ENCODE results near the gene SLC30A9.

Gene SLC30A9

DNA sequence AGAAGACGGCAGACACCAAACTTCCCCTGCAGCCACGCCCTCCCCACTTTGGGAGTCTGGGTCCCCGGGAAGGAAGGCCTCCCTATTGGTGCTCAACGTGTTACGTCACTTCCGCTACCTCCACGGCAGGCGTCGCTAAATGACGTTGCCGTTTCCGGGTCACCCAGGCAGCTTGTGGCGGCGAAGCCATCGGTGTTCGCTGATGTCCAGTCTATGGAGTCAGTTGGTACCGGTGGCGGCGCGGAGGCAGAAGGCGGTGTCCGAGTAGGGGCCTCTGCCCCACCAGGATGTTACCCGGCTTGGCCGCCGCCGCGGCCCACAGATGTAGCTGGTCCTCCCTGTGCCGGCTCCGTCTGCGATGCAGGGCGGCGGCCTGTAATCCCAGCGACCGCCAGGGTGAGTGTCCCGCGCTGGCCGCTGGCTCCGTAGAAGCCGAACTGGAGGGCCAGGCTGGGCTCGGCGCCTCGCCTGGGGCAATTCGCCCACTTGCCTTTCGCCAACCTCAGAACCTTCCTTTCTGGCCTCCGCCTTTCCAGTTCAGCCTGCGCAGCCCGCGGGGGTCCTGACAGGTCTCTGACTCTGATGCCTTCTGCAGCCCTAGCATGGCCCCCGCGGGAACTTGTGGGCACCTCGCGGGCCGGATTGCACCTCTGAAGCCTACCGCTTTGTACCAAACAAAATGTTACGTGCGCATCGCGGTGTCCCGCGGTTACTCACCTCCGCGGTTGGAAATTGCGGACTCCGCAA, at the start of gene SLC30A9:
TSS of gene SLC30A9 (plus strand) at position 166 of the 747 bp plus-strand sequence. CDS start at position 288, 122 bp downstream.
- peak; percentile 97 for DNase-seq

DNA sequence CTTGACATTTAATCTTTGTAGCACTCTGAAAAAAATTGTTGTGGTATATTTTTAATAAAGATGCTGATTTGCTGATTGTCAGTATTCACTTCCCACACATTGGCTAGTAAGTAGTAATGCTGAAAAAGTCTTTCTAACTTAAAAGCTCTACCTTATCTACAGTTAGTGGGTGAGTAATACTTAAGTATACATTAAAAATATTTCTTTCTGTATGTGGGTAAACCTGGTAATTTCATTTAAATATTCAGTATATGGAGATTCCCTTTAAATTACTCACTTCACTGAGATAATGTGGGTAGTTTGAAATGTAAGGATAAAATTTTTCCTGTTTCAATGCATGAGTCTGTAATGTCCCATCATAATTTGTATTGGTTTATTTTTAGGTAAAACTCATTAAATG, 49.5 kb upstream of the SLC30A9 start:
- DNase-seq = no peak

DNA sequence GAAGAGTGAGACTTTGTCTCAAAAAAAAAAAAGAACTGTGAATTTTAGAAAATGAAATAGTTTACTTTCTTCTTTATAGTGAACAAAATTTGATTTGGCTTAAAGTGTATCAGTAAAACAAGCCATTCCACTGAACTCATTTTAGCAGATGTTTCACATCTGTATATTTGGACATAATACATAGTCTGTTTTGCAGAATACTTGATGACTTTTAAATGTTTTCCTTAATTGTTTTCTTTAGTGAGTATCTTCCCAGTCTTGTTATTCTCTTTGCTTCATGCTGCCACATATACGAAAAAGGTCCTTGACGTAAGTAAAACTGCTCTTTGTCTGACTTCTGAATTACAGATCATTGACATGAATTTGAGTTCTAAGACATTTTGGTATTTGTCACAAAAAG, 46.8 kb upstream of the SLC30A9 start:
- no peak for DNase-seq

DNA sequence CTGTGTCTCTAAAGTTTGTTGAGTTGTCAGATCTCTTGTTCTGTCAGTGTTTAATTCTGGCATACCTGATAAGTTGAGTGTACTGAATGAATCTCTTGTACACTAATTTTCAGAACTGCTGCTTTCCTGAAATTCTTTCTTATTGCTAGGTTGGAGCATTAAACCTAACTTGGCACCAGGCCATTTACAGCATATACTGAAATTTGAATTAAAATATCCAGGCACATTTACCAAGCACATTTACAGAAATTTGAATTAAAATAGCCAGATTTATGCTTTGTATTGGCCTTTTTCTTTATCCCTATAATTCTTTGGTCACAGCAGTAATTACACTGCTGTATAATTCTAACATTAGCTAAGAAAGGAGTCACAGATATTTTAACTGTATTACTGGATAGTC, 46.2 kb upstream of the SLC30A9 start:
- no peak for DNase-seq

DNA sequence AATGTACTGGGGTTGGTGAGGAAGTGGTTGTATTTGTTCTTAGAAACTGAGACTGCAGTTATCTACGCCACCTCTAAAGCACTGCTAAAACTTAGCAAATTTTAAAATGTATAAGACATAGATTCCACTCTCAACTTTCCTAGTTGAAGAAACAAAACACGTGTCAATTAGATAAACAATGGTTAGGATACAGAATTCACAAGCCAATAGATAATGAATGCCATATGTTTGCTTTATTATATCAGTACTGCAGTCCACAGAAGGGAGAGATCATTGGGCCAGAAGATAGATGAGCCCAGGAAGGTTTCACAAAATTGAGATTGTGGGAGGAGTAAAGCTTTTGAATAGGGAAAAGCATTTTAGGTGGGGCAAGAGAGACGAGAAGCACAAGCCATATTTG, 40.8 kb upstream of the SLC30A9 start:
- DNase-seq = no peak

DNA sequence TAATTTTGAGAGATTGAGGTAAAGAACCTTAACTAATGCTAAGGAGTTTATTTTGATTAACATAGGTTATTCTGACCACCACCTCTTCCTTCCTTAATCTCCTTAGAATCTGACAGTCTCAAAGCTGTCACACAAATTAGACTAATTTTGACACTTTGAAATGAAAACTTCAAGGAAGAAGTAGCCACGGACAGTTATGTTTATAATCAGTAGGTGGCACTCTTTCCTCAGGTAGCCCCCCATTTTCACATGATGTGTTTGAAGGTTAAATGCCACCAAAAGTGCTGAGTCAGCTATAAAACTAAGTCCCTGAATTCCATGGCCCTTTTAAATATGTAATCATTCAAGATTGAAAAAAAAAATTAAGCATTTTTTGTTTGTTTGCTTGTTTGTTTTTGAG, 32.7 kb upstream of the SLC30A9 start:
- DNase-seq = no peak

DNA sequence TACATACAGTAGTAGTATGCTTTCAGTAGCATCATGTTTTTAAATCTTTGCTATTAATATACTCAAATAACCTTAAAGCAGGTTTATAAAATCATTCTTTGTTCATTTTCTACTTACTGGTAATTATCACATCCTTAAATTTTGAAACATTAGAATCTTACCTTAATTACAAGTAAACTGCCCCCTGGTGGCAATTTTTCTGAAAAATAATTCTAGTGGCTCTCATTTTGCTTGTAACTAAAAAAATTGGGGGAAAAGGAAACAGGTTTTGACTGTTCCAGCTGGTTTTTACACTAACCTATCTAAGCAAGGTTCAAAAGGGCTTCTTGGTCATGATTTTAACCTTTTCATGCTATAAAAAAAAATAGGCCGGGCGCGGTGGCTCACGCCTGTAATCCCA, 27.2 kb upstream of the SLC30A9 start:
- DNase-seq = no peak

DNA sequence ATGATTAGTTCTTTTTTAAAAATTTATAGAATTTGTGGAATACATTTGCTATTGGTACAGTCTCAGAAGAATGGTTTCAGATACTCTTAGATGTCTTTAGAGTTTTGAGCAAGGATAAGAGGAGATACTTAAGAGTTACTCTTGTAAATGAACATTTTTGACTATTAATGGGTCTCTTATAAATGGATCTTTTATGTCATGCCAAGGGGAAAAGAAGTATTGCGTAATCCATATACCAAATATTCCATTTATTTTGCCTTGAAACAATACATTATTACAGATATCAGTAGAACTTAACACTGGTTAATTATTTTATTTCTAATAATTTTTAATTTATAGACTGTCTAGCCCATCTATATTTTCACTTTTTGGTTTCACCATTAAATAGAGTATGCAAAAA, 25.9 kb upstream of the SLC30A9 start:
- DNase-seq = no peak

DNA sequence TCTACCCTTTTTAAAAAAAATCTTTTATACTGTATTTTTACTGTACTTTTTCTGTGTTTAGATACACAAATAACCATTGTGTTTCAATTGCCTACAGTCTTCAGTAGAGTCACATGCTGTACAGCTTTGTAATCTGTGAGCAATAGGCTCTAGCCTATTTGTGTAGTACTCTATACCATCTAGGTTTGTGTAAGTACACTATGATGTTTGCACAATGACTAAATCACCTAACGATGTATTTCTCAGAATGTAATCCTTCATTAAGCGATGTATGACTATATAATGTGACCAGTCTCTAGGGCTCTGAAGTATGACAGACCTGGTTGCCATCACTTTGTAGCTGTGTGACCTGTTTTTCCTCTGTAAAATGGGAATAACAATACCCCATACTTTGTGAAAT, 22.9 kb upstream of the SLC30A9 start:
- DNase-seq = no peak

DNA sequence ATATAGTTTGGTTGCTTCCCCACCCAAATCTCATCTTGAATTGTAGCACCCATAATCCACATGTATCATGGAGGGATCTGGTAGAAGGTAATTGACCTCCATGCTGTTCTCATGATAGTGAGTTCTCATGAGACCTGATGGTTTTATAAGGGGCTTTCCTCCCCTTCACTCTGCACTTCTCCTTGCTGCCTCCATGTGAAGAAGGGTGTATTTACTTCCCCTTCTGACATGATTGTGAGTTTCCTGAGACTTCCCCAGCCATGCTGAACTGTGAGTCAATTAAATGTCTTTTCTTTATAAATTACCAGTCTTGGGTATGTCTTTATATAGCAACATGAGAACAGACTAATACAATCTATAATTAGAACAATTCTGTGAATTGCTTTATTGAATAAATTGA, 20.7 kb upstream of the SLC30A9 start:
- no peak for DNase-seq

DNA sequence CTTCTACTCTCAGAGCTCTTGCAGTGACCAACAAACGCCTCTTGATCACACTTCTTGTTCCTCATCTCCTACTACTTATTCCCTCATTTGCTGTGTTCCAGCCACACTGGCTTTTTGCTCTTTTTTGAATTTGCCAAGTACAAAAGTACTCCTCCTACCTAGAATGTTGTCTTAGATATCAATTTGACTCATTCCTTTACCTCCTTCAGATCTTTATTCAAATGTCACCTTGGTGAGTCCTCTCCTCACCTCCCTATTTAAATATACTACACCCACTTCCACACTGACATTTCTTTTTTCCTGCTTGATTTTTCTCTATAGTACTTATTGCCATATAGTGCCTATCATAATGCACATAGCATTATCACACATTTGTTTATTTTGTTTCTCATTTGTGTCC, 15.0 kb upstream of the SLC30A9 start:
- DNase-seq = no peak

DNA sequence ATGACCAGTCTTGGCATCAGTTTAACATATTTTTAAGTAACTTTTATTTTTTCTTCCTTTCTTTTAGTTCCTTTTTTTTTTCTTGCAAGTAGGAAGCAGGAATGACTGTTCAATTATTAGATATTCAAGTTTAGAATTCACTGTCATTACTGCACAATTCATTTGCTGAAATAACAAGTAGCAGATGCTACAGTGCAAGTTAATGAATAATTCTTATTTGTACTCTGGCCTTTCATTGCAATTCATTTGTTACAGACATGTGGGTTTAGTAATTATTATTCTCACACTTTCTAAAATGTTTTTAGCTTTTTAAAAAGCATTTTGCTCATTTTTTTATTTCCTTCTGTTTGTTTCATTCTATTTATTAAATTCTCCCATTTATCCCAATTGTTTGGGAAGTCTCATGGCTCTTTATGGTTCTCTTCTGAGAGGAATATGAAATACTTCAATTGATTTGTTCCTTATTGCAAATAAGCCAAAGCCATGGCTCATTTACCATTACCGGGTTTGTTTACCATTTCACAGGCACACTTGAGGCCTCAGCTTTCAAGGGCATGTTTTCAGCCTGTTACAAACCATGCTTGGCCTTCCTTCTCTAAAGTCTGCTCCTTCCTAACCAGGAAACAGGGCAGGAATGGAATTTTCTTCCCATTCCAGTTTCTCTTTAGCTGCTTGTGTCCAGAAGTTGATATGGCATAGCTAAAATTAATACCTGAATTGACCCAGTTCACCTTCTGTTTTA, 13.4 kb upstream of the SLC30A9 start:
- no peak for DNase-seq

DNA sequence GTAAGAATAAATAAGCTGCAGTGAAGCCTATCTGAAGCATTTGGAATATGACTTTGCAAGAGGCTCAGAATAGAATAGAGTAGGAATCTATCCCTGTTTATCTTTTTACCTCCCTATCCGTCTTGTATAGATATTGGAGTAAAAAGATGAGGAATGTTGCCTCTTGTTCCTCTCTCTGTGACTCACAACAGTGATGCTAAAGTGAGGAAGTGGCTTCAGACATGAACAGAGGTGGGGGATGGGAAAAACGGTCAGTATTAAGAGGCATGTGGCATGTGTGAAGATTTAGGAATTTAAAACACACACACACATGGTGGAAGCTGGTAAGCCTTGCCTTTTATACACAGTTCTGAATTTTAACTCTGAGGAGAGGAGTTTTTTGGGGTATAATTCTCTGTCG, 12.6 kb upstream of the SLC30A9 start:
- DNase-seq = no peak

DNA sequence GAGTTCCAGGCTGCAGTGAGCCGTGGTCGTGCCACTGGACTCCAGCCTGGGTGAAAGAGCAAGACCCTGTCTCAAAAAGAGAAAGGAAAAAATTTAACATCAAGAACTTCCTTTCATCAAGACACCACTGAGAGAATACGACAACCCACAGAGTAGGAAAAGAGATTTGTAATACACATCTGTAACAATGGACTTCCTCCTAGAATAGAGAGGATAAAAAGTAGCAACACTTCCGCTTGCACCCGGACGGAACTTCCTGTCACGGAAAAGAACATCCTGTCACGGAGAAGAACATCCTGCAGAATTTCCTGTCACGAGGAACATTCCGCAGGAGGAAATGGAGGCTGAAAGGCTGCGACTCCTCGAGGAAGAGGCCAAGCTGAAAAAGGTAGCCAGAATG, 8.9 kb upstream of the SLC30A9 start, which contains the start of gene DCAF4L1:
TSS of gene DCAF4L1 (plus strand) at position 301 of the 400 bp plus-strand sequence. CDS start at position 338, 37 bp downstream.
- DNase-seq = no peak

DNA sequence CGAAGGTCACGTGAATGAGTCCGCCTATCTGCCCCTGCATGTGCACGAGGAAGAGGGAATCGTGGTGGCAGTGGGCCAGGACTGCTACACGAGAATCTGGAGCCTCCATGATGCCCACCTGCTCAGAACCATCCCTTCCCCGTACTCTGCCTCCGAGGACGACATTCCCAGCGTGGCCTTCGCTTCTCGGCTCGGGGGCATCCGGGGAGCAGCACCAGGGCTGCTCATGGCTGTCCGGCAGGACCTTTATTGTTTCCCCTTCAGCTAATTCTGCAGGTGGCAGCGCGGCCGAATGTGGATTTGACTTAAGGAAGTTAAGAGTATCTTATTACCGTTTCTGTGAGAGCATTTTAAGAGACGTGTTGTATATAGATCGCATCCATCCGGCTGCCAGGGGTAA, 7.6 kb upstream of the SLC30A9 start:
- no peak for DNase-seq

DNA sequence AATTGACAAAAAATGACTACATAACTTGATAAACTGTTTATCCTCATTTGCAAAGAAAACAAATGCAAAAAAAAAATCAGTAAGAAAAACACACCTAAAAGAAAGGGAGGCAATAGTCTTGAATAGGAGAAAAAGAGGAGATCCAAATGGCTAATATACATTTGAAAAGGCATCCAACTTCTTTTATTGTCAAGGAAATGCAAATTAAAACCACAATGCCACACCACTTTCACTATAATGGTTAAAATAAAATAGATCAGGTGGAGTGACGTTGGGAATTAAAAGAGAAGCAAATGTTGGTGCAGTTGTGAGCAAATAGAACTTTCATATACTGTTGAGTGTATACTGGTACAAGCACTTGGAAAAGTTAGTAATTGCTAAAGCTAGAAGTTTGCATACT, 5.2 kb upstream of the SLC30A9 start:
- no peak for DNase-seq

DNA sequence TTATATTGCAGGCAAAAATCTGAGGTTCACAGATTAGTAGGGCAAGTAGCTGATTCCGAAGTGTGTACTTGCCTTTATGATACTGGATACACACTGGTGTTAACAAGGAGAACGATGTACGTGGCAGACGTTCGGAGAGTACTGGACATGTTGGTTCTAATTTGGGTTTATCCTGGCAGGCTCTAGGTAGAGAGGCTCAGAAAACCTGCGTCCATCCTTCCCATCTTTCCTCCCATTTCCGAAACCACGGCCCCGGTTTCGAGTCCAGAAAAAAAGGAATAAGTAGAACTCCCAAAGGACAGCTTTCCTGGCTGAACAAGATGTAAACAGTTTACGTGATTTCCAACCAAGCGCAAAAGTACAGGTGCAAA, 351 bp upstream of the SLC30A9 start:
- DNase-seq = no peak

DNA sequence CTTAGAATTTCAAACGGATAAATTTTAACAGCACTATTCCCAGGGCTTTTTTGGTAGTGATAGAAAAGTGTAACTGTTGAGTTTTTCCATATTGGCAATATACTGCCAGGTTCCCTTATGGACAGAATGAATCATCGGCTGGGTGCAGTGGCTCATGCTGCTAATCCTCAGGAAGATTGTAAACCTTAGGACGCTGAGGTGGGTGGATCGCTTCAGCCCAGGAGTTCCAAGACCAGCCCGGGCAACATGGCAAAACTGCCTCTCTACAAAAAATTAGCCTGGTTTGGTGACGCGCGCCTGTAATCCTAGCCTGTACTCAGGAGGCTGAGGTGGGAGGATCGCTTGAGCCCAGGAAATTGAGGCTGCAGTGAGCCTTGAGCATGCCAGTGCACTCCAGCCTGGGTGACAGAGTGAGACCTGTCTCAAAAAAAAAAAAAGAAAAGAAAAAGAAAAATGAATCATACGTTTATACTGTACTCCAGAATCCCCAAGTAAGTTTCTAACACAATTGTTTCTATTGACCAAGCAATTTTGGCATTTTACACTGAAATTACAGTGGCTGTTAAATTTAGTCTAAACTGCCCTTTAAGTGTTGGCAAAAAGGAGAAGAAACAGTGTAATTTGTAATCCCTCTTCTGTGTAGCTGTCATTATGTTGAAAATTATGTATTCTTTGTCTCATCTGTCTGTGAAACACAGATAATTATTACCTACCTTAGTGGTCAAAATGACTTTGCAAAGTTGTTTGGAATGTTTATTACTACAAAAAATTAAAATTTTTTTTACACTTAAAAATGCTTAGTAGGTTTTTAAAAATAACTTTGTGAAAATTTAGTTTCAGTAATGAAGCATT, 1.8 kb downstream of the SLC30A9 start:
- DNase-seq = no peak

DNA sequence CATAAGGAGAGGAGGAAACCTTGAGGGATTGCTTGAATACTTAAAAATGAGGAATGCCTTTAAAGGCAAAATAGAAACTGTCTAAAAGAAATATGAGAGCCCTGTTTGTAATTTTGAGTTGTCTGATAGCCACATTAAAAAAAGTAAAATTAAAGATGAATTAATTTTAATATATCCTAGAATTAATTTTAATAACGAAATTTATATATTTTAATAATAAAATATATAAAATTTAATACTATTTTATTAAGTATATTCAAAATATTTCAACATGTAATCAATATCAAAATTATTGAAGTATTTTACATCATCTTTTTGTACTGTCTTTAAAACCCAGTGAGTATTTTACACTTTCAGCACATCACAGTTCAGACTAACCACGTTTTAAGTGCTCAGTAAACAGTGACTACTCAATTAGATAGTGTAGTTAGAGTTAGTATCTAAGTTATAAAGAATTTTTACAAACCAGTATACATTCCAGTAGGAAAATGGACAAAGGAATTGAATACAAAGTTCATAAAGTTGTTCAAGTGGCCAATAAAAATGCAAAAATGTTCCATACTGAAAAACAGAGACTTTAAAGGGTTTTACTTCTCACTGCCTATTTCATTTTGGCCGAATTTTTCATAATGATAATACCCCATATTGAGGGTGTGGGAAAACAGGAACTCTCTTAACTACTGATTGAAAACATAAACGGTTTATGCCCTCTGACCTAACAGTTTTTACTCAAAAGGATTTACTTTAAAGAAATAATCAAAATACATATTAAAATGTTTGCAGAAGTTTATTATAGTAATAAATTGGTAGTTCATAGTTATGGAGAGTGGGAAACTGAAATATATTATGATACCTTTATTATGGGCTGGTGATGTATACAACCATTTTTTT, 2.9 kb downstream of the SLC30A9 start:
- DNase-seq = no peak

DNA sequence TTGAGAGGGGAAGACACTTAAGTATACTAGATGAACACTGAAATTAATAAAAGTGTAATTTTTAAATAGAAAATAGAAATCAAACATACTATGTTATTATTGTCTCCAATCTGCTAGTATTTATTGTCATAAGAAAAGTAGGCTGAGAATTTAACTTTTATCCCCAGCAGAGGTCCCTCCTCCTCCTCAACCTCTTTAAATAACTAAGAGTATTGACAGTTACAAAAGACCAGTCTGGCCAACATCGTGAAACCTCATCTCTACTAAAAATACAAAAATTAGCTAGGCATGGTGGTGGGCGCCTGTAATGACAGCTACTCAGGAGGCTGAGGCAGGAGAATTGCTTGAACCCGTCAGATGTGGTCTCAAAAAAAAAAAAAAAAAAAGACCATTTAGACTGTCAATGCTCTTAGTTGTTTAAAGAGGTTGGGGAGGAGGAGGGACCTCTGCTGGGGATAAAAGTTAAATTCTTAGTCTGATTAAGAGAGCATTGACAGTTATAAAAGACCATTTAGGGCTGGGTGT, 4.2 kb downstream of the SLC30A9 start:
- no peak for DNase-seq

DNA sequence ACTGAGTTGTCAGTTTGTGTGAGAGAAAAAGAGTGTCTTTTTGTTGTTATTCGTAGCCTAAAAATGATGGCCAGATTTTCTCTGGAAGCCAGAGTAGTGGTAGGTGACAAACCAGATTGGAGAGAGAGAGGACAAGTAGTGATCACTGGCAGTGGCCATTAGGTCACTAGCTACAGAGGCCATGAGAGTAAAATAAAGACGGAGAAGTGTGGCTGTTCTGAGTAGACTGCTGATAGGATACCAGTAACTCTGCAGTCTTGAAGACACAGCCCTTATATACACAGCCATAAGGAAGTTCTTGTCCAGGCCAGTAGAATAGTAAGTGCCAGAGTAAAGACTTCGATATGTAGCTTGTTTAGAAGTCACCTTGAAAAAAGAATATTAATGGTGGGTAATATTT, 7.7 kb downstream of the SLC30A9 start:
- DNase-seq = no peak

DNA sequence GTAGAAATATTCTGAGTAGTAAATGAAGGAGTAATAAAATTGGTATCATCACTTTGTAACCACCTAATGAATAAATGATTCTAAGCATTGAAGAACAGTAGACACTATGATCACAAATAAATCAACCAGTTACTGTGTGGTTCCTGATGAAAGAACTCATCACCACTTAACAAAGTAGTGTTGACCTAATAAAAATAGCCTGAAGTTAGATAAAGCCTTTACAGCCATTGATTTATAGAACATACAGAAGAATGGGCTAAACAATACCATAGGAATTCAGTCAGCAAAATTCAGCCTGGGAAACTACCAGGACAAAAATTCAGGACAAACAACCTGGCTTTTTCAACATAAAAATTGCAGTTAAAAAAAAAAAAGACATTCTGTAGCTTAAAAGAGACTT, 9.0 kb downstream of the SLC30A9 start:
- DNase-seq = no peak
